B cell (primary cell): Measurements from ENCODE around the gene GTF3A. TPM values are rescaled to one million over a fixed set of nuclear protein-coding genes. Genes with fewer than 3 reads are reported as not detected.

Source experiments
- ATAC-seq: fragments of 200-7000 bp; cut with Tn5 transposase; one replicate; pipeline ENCODE4 v1.10.0; 2021; ENCODE audit warnings: low read depth, mild to moderate bottlenecking, moderate number of reproducible peaks, moderate library complexity
- CTCF ChIA-PET: fragments of 350-600 bp; sonication (Branson Sonifier 250); formaldehyde crosslinking; loops from one replicate; lab custom pipeline; 2021; ENCODE audit warnings: antibody characterized with exemption, inconsistent platforms; lab: Charles Lee
- POLR2A ChIA-PET: fragments of 350-600 bp; sonication (Branson Sonifier 250); formaldehyde crosslinking; loops from one replicate; lab custom pipeline; 2021; ENCODE audit warnings: antibody characterized with exemption; lab: Charles Lee
- DNase-seq: peaks from one replicate; pipeline ENCODE4 v3.0.0; 2013
- H2AFZ ChIP-seq: 2 replicates; pipeline ENCODE4 v1.6.1; 2012; ENCODE audit warnings: mild to moderate bottlenecking, low read depth, low read length; ENCODE audit not compliant: insufficient read depth, poor library complexity, severe bottlenecking
- H3K27ac ChIP-seq, 2 donors: 1 replicate in 1 of 2; 2 replicates in 1 of 2; pipeline ENCODE4 v1.5.1; 2012 to 2013; ENCODE audit warnings: low read length in 2 of 2, mild to moderate bottlenecking in 2 of 2, moderate library complexity in 1 of 2
- H3K27me3 ChIP-seq, 4 experiments: fragments of 200-600 bp in 1 of 4; sonication (generic) in 1 of 4; replicated peaks in 1 of 4; 1 replicate in 2 of 4; 2 replicates in 2 of 4; pipeline versions ENCODE4 v1.6.1 to v1.7.0; 2013 to 2016; ENCODE audit warnings: low read length in 3 of 4, mild to moderate bottlenecking in 2 of 4, mixed read lengths in 1 of 4, moderate library complexity in 1 of 4; ENCODE audit not compliant: insufficient read depth in 4 of 4, control insufficient read depth in 3 of 4; ENCODE audit errors: control extremely low read depth in 1 of 4
- H3K36me3 ChIP-seq, 2 experiments: replicated peaks in 1 of 2; 1 replicate in 1 of 2; 2 replicates in 1 of 2; pipeline versions ENCODE4 v1.6.1 to v1.7.1; 2013; ENCODE audit warnings: low read length in 1 of 2; ENCODE audit not compliant: insufficient read depth in 2 of 2, control insufficient read depth in 1 of 2; ENCODE audit errors: control extremely low read depth in 1 of 2, extremely low read depth in 1 of 2
- H3K4me1 ChIP-seq, 2 donors: fragments of 200-600 bp in 1 of 2; sonication (generic) in 1 of 2; 1 replicate in 1 of 2; 2 replicates in 1 of 2; pipeline versions ENCODE4 v1.5.1 to v1.6.1; 2013 to 2017; ENCODE audit warnings: low read length in 2 of 2; ENCODE audit not compliant: control insufficient read depth in 2 of 2, insufficient read depth in 2 of 2
- H3K4me2 ChIP-seq: replicated peaks from 2 replicates; pipeline ENCODE3; 2012; ENCODE audit warnings: mild to moderate bottlenecking, low read depth, low read length; ENCODE audit not compliant: poor library complexity, severe bottlenecking
- H3K4me3 ChIP-seq, 5 experiments: fragments of 200-600 bp in 1 of 5; sonication (generic) in 1 of 5; 1 replicate in 3 of 5; 2 replicates in 2 of 5; pipeline versions ENCODE4 v1.5.1 to v1.7.0; 2011 to 2016; ENCODE audit warnings: low read length in 4 of 5, mild to moderate bottlenecking in 4 of 5, low read depth in 2 of 5, control low read depth in 1 of 5, moderate library complexity in 1 of 5; ENCODE audit not compliant: insufficient read depth in 1 of 5; ENCODE audit errors: control extremely low read depth in 1 of 5, extremely low read depth in 1 of 5
- H3K79me2 ChIP-seq: fragments of 200-600 bp; sonication (generic); one replicate; pipeline ENCODE4 v1.6.0; 2016; ENCODE audit warnings: low read length; ENCODE audit not compliant: control insufficient read depth, insufficient read depth
- H3K9ac ChIP-seq: fragments of 200-600 bp; sonication (generic); 2 replicates; pipeline ENCODE4 v1.6.1; 2017; ENCODE audit warnings: mild to moderate bottlenecking, low read length, moderate library complexity
- H3K9me3 ChIP-seq, 3 donors: one replicate each; pipeline versions ENCODE4 v1.6.1 to v1.7.1; 2013; ENCODE audit warnings: low read length in 2 of 3; ENCODE audit not compliant: control insufficient read depth in 2 of 3, insufficient read depth in 1 of 3; ENCODE audit errors: control extremely low read depth in 1 of 3
- H4K20me1 ChIP-seq: 2 replicates; pipeline ENCODE4 v1.6.0; 2012; ENCODE audit warnings: mild to moderate bottlenecking, low read length; ENCODE audit not compliant: insufficient read depth, control insufficient read depth, poor library complexity, severe bottlenecking
- H3K27ac Mint-ChIP-seq: one replicate; pipeline ENCODE4 v1.8.0; 2021; ENCODE audit warnings: mixed read lengths
- H3K27me3 Mint-ChIP-seq: one replicate; pipeline ENCODE4 v1.8.0; 2021; ENCODE audit warnings: mixed read lengths
- H3K4me1 Mint-ChIP-seq: one replicate; pipeline ENCODE4 v1.8.0; 2021; ENCODE audit warnings: mixed read lengths
- H3K4me3 Mint-ChIP-seq: one replicate; pipeline ENCODE4 v1.8.0; 2021; ENCODE audit warnings: mixed read lengths
- H3K9me3 Mint-ChIP-seq: one replicate; pipeline ENCODE4 v1.8.0; 2022; ENCODE audit warnings: mixed read lengths; ENCODE audit not compliant: insufficient read depth
- EZH2 ChIP-seq: IDR thresholded peaks from 2 replicates; pipeline ENCODE4 v1.6.1; 2012; ENCODE audit warnings: borderline replicate concordance, low read depth, mild to moderate bottlenecking, moderate library complexity, low read length; ENCODE audit not compliant: insufficient read depth, poor library complexity, severe bottlenecking
- WGBS: methylation state at CpG from one replicate; pipeline ENCODE4 v1.1.5; 2013; ENCODE audit warnings: missing lambda C conversion rate; ENCODE audit not compliant: insufficient coverage; 5-methylcytosine and 5-hydroxymethylcytosine counted together
- intact Hi-C: fragments of 100-400 bp; cut with micrococcal nuclease; formaldehyde crosslinking; loops from one replicate; pipeline ENCODE4 v1.10.0; 2022
- polyA plus RNA-seq: library from polyadenylated mRNA; depleted of rRNA; stranded (reverse); fragments of >200 nt; gene quantifications from 2 replicates; pipeline ENCODE4 v1.2.3, GENCODE V29; 2012
- total RNA-seq, 2 donors: library from RNA; stranded (reverse); fragments of 120-200 nt in 1 of 2; gene quantifications; 1 replicate in 1 of 2; 2 replicates in 1 of 2; pipeline versions ENCODE4 v1.2.3 to v1.2.4, GENCODE V29; 2013 to 2022
- TF ChIP-seq, protein P1 (sequence below): fragments of 200-600 bp; IDR thresholded peaks from one replicate; pipeline ENCODE4 v1.8.0; 2022; ENCODE audit warnings: antibody characterized with exemption, mild to moderate bottlenecking

The GTF3A gene
- total and polyA plus RNA-seq, 2 donors (not counting 1 experiment from before 2014, with no cell fraction given) = 122 to 169 TPM

- TF ChIP-seq, protein P1, sequence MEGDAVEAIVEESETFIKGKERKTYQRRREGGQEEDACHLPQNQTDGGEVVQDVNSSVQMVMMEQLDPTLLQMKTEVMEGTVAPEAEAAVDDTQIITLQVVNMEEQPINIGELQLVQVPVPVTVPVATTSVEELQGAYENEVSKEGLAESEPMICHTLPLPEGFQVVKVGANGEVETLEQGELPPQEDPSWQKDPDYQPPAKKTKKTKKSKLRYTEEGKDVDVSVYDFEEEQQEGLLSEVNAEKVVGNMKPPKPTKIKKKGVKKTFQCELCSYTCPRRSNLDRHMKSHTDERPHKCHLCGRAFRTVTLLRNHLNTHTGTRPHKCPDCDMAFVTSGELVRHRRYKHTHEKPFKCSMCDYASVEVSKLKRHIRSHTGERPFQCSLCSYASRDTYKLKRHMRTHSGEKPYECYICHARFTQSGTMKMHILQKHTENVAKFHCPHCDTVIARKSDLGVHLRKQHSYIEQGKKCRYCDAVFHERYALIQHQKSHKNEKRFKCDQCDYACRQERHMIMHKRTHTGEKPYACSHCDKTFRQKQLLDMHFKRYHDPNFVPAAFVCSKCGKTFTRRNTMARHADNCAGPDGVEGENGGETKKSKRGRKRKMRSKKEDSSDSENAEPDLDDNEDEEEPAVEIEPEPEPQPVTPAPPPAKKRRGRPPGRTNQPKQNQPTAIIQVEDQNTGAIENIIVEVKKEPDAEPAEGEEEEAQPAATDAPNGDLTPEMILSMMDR = no peak
- no peak for TF ChIP-seq EZH2
- no peaks in the 10 kb centered on the region for H3K79me2 ChIP-seq
- H3K4me3 ChIP-seq = no peak overlapping the region
- H3K4me2 ChIP-seq = no peak overlapping the region
- H3K9me3 Mint-ChIP-seq = no peaks in the 10 kb centered on the region
- no peak for ATAC-seq
- no peak overlapping the region for H3K27ac Mint-ChIP-seq
- ChIA-PET POLR2A (no interaction called here), CTCF (interaction anchor here (1.1 kb wide), 1 partner anchor 28 kb away, joined by 6 read pairs; no protein-coding TSS in a partner anchor)
- H3K4me1 Mint-ChIP-seq = no peaks in the 10 kb centered on the region
- H4K20me1 ChIP-seq = no peaks in the 10 kb centered on the region
- DNase-seq = no peak
- no peak overlapping the region for H2AFZ ChIP-seq
- no peaks in the 10 kb centered on the region for H3K36me3 ChIP-seq
- H3K4me3 Mint-ChIP-seq = no peak overlapping the region
- peaks cover 10% of the 10 kb centered on the region for H3K27me3 Mint-ChIP-seq
- H3K4me1 ChIP-seq = no peaks in the 10 kb centered on the region
- no peak overlapping the region for H3K27ac ChIP-seq
- peaks cover 0 to 5% (median 2%) of the 10 kb centered on the region in 4 experiments for H3K27me3 ChIP-seq
- H3K9me3 ChIP-seq = no peaks in the 10 kb centered on the region
- no peak overlapping the region for H3K9ac ChIP-seq
- WGBS = 50% methylated on average over 2 of the region's 2 CpGs
- intact Hi-C loops = no loop called here
These were observed 32.9 kb upstream of the GTF3A start for GRCh38 chr13:27391471-27391870.

DNA sequence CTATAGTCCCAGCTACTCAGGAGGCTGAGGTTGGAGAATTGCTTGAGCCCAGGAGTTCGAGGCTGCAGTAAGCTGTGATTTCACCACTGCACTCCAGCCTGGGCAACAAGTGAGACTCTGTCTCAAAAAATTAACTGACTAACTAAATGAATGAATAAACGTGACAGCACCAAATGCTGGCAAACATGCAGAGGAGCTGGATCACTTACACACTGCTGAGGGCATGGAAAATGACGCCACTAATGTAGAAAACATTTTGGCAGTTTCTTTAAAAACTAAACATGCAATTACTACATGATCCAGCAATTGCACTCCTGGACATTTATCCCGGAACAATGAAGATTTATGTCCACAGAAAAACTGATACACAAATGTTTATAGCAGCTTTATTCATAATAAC, 31.3 kb upstream of the GTF3A start:
- Histone ChIP-seq H2AFZ (no peak overlapping the region), H3K4me2 (no peak overlapping the region), H3K79me2 (no peaks in the 10 kb centered on the region), H3K9me3 (no peaks in the 10 kb centered on the region), H3K36me3 (no peaks in the 10 kb centered on the region), H3K9ac (no peak overlapping the region), H3K27ac (no peak overlapping the region), H4K20me1 (no peaks in the 10 kb centered on the region), H3K4me3 (no peak overlapping the region), H3K4me1 (no peaks in the 10 kb centered on the region), H3K27me3 (peaks cover 0 to 6% (median 3%) of the 10 kb centered on the region in 4 experiments)
- Mint-ChIP-seq H3K4me1 (no peaks in the 10 kb centered on the region), H3K4me3 (no peak overlapping the region), H3K27ac (no peak overlapping the region), H3K27me3 (peaks cover 11% of the 10 kb centered on the region), H3K9me3 (no peaks in the 10 kb centered on the region)
- DNase-seq (no peak), ATAC-seq (no peak)
- ChIA-PET POLR2A (no interaction called here), CTCF (interaction anchor here (1.3 to 2.1 kb wide), 2 partner anchors 18 to 433 kb away, joined by 3 to 10 read pairs; no protein-coding TSS in a partner anchor)
- 100% methylated on average over 3 of the region's 4 CpGs for WGBS
- intact Hi-C loops = no loop called here
- no peak for TF ChIP-seq EZH2
- TF ChIP-seq, protein P1 = no peak
